Left ventricle myocardium inferior (tissue), 1 donor: ENCODE data around the gene RALA. TPM values are rescaled to one million over a fixed set of nuclear protein-coding genes. Genes with fewer than 3 reads are reported as not detected.
A peak's percentile ranks its signal among the peaks of the same experiment; 100 is the strongest.

Experiments
- DNase-seq: peaks from one replicate; pipeline ENCODE4 v3.0.0-alpha.2; 2020
- H3K27ac ChIP-seq: fragments of 200-600 bp; replicated peaks from 2 replicates; pipeline ENCODE4 v1.8.0; 2021
- H3K27me3 ChIP-seq: fragments of 200-600 bp; 2 replicates; pipeline ENCODE4 v1.8.0; 2021; ENCODE audit warnings: low read depth
- H3K36me3 ChIP-seq: fragments of 200-600 bp; 2 replicates; pipeline ENCODE4 v1.8.0; 2021
- H3K4me1 ChIP-seq: fragments of 200-600 bp; 2 replicates; pipeline ENCODE4 v1.8.0; 2021
- H3K4me3 ChIP-seq: fragments of 200-600 bp; 2 replicates; pipeline ENCODE4 v1.8.0; 2021; ENCODE audit warnings: mild to moderate bottlenecking, moderate library complexity
- H3K9me3 ChIP-seq: fragments of 200-600 bp; replicated peaks from 2 replicates; pipeline ENCODE4 v1.8.0; 2021
- CTCF ChIP-seq: fragments of 200-600 bp; IDR thresholded peaks from 2 replicates; pipeline ENCODE4 v1.8.0; 2021; ENCODE audit warnings: antibody characterized with exemption, mild to moderate bottlenecking, borderline replicate concordance
- intact Hi-C: fragments of 100-400 bp; cut with micrococcal nuclease; formaldehyde crosslinking; loops from one replicate; pipeline ENCODE4 v1.11.0; 2022
- total RNA-seq: library from RNA; stranded (reverse); fragmentation: NEBNext Ultra II Directional; extraction: Animal tissue kit (Norgen Biotek cat#: 25700); gene quantifications from one replicate; pipeline ENCODE4 v1.2.1, GENCODE V29; 2021
- donor health status: DM: no; HTN: yes; CAD: no; lungs with severe emphysema.

RALA gene
- total RNA-seq, 1 donor from 2014 or later = 29.1 TPM

GRCh38 chr7:39620486-39620885 is 2.9 kb upstream of the RALA start:
- Histone ChIP-seq H3K27me3 (no peaks in the 10 kb centered on the region), H3K36me3 (no peaks in the 10 kb centered on the region), H3K4me3 (no peak overlapping the region), H3K4me1 (peaks cover 37% of the 10 kb centered on the region), H3K9me3 (no peaks in the 10 kb centered on the region), H3K27ac (no peak overlapping the region)
- intact Hi-C loops = loop anchor here (10.0 kb wide), 1 partner anchor 114 kb away; no protein-coding TSS in a partner anchor
- no peak for DNase-seq
- no peak for TF ChIP-seq CTCF

GRCh38 chr7:39621261-39621660 is 2.1 kb upstream of the RALA start:
- Histone ChIP-seq H3K36me3 (no peaks in the 10 kb centered on the region), H3K4me1 (peaks cover 45% of the 10 kb centered on the region), H3K27me3 (no peaks in the 10 kb centered on the region), H3K4me3 (no peak overlapping the region), H3K27ac (no peak overlapping the region), H3K9me3 (no peaks in the 10 kb centered on the region)
- no peak for TF ChIP-seq CTCF
- intact Hi-C loops = loop anchor here (10.0 kb wide), 1 partner anchor 114 kb away; no protein-coding TSS in a partner anchor
- DNase-seq = no peak

- no peaks in the 10 kb centered on the region for H3K9me3 ChIP-seq
- DNase-seq = no peak
- H3K27me3 ChIP-seq = no peaks in the 10 kb centered on the region
- peak overlapping the region; percentile 93 for H3K27ac ChIP-seq
- intact Hi-C loops = loop anchor here (10.0 kb wide), 1 partner anchor 113 kb away; no protein-coding TSS in a partner anchor
- H3K4me3 ChIP-seq = peak overlapping the region; percentile 93
- TF ChIP-seq CTCF = no peak
- peaks cover 51% of the 10 kb centered on the region for H3K4me1 ChIP-seq
- H3K36me3 ChIP-seq = no peaks in the 10 kb centered on the region
These were observed 1.5 kb upstream of the RALA start for GRCh38 chr7:39621784-39622411.

- DNase-seq = no peak
- intact Hi-C loops = loop anchor here (10.0 kb wide), 1 partner anchor 112 kb away; no protein-coding TSS in a partner anchor
- Histone ChIP-seq H3K4me3 (peak overlapping the region; percentile 93), H3K36me3 (no peaks in the 10 kb centered on the region), H3K9me3 (no peaks in the 10 kb centered on the region), H3K27me3 (no peaks in the 10 kb centered on the region), H3K27ac (peak overlapping the region; percentile 93), H3K4me1 (peaks cover 58% of the 10 kb centered on the region)
- TF ChIP-seq CTCF = no peak
These were observed 763 bp upstream of the RALA start for GRCh38 chr7:39622609-39623008.

- intact Hi-C loops = loop anchor here (10.0 kb wide), 1 partner anchor 111 kb away; no protein-coding TSS in a partner anchor
- Histone ChIP-seq H3K36me3 (no peaks in the 10 kb centered on the region), H3K4me1 (peaks cover 71% of the 10 kb centered on the region), H3K4me3 (peak overlapping the region; percentile 93), H3K27me3 (no peaks in the 10 kb centered on the region), H3K27ac (peak overlapping the region; percentile 93), H3K9me3 (no peaks in the 10 kb centered on the region)
- peak; percentile 24 for DNase-seq
- TF ChIP-seq CTCF = no peak
These were observed 515 bp downstream of the RALA start for GRCh38 chr7:39623732-39624441.
